ENCODE results near the gene SRGAP1.

The SRGAP1 gene

DNA sequence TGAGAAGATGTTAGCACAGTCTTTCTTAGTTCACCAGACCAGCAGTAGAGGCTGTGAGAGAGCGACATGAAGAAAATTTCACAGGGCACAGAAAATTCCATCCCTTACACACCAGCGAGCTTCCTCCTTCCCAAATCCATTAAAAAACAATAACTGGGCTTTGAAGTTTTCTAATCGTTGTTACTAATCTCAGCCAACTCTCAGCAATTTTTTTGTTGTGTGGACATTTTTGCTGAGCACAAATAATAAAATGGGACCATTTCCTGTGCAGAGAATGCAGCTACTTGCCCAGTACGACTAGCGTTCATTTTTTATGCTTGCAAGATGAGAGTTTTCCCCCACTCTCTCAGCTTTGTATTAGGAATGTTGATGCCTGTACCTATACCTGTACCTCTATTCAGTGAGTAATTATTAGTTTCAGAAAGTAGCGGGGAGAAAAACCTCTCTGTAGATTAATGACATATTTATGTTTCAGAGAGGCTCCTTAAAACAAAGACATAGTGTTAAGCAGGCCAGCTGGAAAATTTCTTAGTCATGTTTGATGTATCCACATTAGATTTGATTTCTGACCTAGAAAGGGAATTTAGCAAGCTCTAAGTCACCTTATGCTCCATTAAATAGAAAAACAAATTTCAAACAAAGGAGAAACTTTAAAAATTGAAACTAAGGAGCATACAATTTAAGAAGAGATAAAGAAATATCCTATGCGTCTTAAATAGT lies 146.5 kb downstream of the SRGAP1 start:
- Mint-ChIP-seq H3K9me3 (no peaks in the 10 kb centered on the region), H3K27ac (no peak overlapping the region), H3K4me3 (no peak overlapping the region), H3K27me3 (peaks cover 10% of the 10 kb centered on the region), H3K4me1 (ENCODE audit: low read depth) (no peaks in the 10 kb centered on the region), H3K36me3 (ENCODE audit: low read depth) (no peaks in the 10 kb centered on the region)

DNA sequence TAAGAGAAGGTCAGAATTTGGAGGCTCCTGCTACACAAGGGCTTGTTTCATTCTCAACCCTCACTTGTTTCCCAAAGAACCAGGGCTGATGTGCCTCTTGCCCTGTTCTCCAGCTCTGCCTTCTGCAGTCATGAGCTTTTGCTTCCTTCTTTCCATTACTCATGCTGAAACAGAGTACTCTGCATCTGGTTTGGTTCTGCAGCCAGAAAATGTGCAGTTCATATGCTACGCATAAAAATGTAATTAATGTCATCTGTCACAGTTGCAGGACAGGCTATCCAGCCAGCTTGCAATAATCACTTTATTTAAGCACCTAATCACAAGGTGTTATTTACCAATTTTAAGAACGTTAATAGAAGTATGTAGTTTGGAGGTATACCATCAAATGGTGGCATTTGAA lies 150.2 kb downstream of the SRGAP1 start:
- H3K27ac Mint-ChIP-seq, result no peak overlapping the region
- H3K36me3 Mint-ChIP-seq (ENCODE audit: low read depth), result no peaks in the 10 kb centered on the region
- H3K9me3 Mint-ChIP-seq, result no peaks in the 10 kb centered on the region
- peaks cover 14% of the 10 kb centered on the region for H3K27me3 Mint-ChIP-seq
- H3K4me1 Mint-ChIP-seq (ENCODE audit: low read depth), result no peaks in the 10 kb centered on the region
- H3K4me3 Mint-ChIP-seq, result no peak overlapping the region

DNA sequence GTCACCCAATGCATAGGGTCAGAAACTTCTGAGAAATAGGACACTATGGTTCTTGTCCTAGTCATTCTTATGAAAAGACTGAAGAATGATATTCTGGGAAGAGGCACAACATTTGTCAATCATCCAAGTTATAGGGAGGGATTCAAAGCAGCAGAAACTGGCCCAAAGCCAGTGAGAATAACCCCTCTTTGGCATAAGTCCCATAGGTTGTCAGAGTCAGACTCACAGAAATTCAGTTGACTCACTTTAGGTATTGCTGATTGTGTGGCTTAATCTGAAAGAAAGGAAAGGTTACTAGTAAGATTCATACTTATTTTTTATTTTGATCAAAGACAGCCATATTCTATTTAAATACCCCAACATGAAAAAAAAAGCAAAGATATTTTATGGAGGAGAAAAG lies 151.0 kb downstream of the SRGAP1 start:
- no peak overlapping the region for H3K27ac Mint-ChIP-seq
- H3K9me3 Mint-ChIP-seq, result no peaks in the 10 kb centered on the region
- H3K36me3 Mint-ChIP-seq (ENCODE audit: low read depth), result no peaks in the 10 kb centered on the region
- H3K27me3 Mint-ChIP-seq, result peaks cover 14% of the 10 kb centered on the region
- H3K4me3 Mint-ChIP-seq, result no peak overlapping the region
- no peaks in the 10 kb centered on the region for H3K4me1 Mint-ChIP-seq (ENCODE audit: low read depth)

DNA sequence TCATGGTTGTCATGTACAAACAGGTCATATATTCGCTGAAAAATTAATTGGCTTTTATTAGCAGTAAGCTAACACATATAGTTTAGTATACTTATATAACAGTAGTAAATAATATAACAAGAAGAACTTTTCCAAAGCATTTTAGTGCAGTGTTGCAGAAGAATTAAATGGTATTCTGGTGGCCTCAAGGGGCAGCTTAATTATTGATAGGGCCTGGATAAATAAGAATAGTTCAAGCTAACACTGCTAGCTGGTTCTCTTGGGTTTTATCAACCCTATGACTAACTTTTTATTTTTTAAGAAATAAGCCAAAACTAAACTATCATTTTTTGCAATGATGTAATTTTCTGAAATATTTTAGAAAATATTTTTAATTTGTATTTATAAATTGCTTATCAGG lies 152.1 kb downstream of the SRGAP1 start:
- no peak overlapping the region for H3K4me3 Mint-ChIP-seq
- peaks cover 17% of the 10 kb centered on the region for H3K27me3 Mint-ChIP-seq
- H3K27ac Mint-ChIP-seq, result no peak overlapping the region
- H3K4me1 Mint-ChIP-seq (ENCODE audit: low read depth), result no peaks in the 10 kb centered on the region
- H3K36me3 Mint-ChIP-seq (ENCODE audit: low read depth), result no peaks in the 10 kb centered on the region
- no peaks in the 10 kb centered on the region for H3K9me3 Mint-ChIP-seq

DNA sequence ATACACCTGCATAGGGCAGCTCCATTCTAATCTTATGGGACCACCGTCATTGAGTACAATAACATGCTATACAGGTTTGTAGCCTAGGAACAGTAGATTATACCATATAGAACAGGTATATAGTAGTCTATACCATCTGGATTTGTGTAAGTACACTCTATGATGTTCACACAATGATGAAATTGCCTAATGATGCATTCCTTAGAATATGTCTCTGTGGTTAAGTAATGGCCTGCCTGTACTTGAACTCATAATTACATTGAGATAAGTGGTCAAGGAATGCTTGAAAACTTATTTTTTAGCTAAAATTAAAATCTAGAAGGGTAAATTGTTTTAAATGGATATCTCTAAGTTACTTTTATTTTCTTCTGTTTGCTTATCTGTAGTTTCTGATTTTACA lies 152.7 kb downstream of the SRGAP1 start:
- Mint-ChIP-seq H3K4me1 (ENCODE audit: low read depth) (no peaks in the 10 kb centered on the region), H3K27me3 (peaks cover 17% of the 10 kb centered on the region), H3K27ac (no peak overlapping the region), H3K36me3 (ENCODE audit: low read depth) (no peaks in the 10 kb centered on the region), H3K4me3 (no peak overlapping the region), H3K9me3 (no peaks in the 10 kb centered on the region)

DNA sequence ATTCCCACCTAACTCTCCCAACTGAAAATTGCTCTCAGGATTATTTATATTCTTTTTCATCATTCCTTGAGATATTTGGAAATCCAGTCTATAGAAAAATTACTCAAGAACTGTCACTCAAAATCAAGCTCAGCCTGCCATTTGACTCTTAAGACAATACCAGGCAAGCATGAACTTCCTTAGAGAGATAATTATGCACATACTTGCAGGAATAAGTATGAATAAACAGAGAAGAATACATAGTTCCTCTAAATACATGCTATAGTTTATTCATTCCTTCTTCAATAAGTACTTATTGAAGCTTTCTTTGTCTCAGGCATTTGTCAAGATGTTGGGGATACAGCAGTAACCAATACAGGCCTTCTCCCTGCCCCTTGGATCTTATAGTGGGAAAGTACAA lies 154.1 kb downstream of the SRGAP1 start:
- H3K4me3 Mint-ChIP-seq, result no peak overlapping the region
- no peaks in the 10 kb centered on the region for H3K4me1 Mint-ChIP-seq (ENCODE audit: low read depth)
- peaks cover 17% of the 10 kb centered on the region for H3K27me3 Mint-ChIP-seq
- no peaks in the 10 kb centered on the region for H3K9me3 Mint-ChIP-seq
- H3K27ac Mint-ChIP-seq, result no peak overlapping the region
- H3K36me3 Mint-ChIP-seq (ENCODE audit: low read depth), result no peaks in the 10 kb centered on the region

DNA sequence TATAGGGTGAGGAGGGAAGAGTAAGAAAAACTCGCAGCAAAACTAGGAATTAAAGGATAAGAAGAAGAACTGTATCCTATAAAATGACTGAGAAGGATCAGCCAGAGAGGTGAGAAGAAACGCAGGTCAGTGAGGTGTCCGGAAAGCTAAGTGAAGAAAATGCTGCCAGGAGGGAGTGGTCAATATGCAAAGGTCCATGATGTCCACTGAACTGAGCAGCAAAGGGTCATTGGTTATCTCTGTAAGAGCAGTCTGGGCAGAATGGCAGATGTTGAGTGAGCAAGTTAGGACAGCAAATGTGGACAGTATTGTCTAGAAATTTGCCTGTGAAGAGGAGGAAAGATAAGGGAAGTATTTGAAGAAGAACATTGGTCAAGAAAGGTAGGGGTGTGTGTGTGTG lies 155.4 kb downstream of the SRGAP1 start:
- Mint-ChIP-seq H3K36me3 (ENCODE audit: low read depth) (no peaks in the 10 kb centered on the region), H3K4me1 (ENCODE audit: low read depth) (no peaks in the 10 kb centered on the region), H3K4me3 (no peak overlapping the region), H3K9me3 (no peaks in the 10 kb centered on the region), H3K27me3 (peaks cover 17% of the 10 kb centered on the region), H3K27ac (no peak overlapping the region)

DNA sequence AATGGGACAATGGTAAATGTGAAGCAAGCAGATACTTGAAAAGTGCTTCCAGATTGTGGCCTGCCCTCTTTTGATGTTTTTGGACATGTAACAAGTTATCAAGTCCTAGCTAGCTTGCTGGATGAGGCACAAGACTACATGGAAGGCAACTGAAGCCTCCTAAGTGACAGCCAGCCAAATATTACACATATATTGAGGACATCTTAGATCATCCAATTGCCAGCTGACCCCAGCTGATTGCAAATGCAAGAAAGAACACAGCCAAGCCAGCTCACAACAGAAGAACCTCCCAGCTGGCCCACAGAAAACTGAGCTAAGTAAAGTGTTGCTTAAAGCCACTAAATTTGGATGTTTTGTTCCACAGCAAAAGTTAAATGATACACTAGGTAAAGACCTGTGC lies 156.9 kb downstream of the SRGAP1 start:
- Mint-ChIP-seq H3K9me3 (no peaks in the 10 kb centered on the region), H3K4me1 (ENCODE audit: low read depth) (no peaks in the 10 kb centered on the region), H3K4me3 (no peak overlapping the region), H3K36me3 (ENCODE audit: low read depth) (no peaks in the 10 kb centered on the region), H3K27ac (no peak overlapping the region), H3K27me3 (peaks cover 14% of the 10 kb centered on the region)

DNA sequence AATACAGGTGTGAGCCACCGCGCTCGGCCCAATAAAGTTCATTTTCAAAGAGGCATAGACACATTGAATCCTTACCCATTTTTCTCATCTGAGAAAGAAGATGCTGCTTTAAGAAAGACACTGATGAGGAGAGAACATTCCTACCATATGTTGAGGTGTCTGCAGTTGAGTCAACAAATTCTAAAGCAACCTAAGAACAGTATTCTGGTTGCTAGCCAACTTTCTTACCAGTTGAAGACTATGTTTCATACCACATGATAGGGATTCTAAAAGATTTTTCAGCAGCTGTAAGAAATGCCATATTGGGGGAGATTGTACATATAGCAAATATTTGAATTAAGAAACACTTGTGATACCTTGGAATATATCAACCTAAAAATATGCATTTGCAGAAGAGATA lies 160.1 kb downstream of the SRGAP1 start:
- peaks cover 12% of the 10 kb centered on the region for H3K27me3 Mint-ChIP-seq
- H3K27ac Mint-ChIP-seq, result no peak overlapping the region
- no peak overlapping the region for H3K4me3 Mint-ChIP-seq
- H3K4me1 Mint-ChIP-seq (ENCODE audit: low read depth), result no peaks in the 10 kb centered on the region
- H3K9me3 Mint-ChIP-seq, result no peaks in the 10 kb centered on the region
- no peaks in the 10 kb centered on the region for H3K36me3 Mint-ChIP-seq (ENCODE audit: low read depth)

DNA sequence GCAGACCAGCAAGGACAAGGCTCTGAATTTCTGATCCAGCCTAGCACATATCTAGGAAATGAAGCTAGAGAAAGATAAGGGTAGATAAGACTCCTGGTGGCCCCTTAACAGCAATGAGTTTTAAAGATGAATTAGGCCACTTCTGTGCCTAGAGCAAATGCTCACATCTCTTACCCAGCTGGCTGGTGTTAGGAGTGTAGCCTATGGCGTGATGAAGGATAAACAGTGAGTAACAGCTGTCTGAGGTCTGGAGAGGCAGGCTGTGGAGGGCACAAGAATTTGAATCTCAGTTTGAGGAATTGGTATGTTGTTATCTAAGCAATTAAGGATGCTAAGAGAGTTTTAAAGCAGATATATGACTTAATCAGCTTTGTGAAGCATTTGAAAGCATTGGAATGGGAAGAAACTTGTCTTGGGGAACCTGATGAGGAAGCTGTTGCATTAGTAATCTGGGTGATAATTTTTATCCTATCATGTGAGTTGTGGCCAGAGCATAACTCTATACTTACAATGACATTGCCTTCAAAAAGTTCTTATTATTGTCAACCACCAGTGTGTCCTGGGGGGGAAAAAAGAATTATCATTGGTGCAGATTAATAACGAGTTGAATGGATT lies 161.8 kb downstream of the SRGAP1 start:
- H3K9me3 Mint-ChIP-seq, result no peaks in the 10 kb centered on the region
- H3K36me3 Mint-ChIP-seq (ENCODE audit: low read depth), result no peaks in the 10 kb centered on the region
- H3K4me1 Mint-ChIP-seq (ENCODE audit: low read depth), result no peaks in the 10 kb centered on the region

DNA sequence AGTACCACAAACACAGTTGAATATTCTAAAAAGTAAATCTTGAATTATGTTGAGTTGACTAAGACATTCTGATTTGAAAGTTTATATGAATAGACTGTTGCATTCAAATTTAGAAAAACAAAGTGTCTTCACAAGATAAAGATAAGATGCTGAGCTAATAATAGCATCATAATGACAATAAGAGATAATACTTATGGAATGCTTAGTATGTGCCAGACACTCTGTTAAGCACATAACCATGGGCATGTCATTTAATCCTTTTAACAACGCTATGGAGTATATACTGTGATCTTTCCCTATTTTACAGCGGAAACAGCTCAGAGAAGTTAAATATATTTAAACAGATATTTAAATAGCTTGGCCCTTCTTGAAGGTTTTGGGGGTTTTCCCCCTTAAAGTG lies 163.4 kb downstream of the SRGAP1 start:
- Mint-ChIP-seq H3K36me3 (ENCODE audit: low read depth) (no peaks in the 10 kb centered on the region), H3K4me1 (ENCODE audit: low read depth) (no peaks in the 10 kb centered on the region), H3K4me3 (no peak overlapping the region), H3K9me3 (no peaks in the 10 kb centered on the region), H3K27ac (no peak overlapping the region), H3K27me3 (peaks cover 4% of the 10 kb centered on the region)

More for the DNA sequence above, 161.8 kb downstream of the SRGAP1 start:
- no peak overlapping the region for H3K27ac Mint-ChIP-seq
- H3K27me3 Mint-ChIP-seq, result peaks cover 4% of the 10 kb centered on the region
- no peak overlapping the region for H3K4me3 Mint-ChIP-seq

DNA sequence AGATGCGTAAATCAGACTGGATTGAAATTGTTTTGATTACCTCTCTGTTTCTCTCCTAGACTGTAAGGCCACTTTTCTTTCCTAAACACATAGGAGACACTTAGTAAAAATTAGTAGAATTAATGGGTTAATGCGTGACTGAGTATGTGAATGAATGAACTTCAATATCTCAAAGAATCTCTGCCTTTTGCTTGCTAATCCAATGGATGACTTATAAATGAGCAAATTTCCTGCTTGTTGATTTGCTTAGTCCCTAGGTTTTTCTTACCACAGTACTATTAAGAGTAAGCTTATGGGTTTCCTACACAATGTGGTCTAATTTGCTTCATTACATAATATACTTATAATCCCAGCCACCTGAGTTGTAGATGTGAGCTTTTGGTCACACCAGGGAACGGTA lies 164.1 kb downstream of the SRGAP1 start:
- no peaks in the 10 kb centered on the region for H3K4me1 Mint-ChIP-seq (ENCODE audit: low read depth)
- H3K36me3 Mint-ChIP-seq (ENCODE audit: low read depth), result no peaks in the 10 kb centered on the region
- peaks cover 4% of the 10 kb centered on the region for H3K27me3 Mint-ChIP-seq
- no peak overlapping the region for H3K27ac Mint-ChIP-seq
- H3K9me3 Mint-ChIP-seq, result no peaks in the 10 kb centered on the region
- H3K4me3 Mint-ChIP-seq, result no peak overlapping the region

DNA sequence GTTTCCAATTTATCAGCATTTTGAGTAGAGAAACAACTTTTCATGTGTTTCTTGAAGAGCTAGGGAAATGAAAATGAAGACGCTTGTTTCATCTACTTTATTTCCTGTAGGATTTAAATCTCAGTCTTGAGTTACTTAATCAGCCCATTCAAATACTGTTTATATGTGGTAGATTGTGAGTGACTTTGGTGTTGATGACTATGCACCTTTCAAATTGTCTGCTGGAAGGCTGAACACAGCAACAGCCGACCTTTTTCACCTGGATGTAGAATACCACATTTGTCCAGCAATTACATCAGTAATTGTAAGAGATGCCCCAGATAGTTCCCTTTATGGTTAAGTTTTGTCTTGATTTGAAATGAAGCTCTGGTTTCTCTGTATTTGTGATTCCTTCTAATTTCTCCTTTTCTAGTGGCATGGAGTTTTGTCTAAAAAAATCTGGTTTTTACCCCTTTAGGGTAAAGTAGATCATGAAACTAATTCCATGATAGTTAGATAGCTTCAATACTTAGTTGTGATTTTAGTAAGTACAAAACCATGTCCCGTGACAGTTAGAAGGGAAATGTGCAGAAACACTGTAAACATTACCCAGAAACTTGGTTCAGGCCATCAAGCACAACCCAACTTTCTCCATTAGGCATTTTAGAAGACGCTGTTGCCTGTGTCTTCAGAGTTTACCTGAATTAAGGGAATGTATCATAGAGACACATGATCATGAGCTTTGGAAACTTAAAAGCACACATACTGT lies 165.0 kb downstream of the SRGAP1 start:
- Mint-ChIP-seq H3K36me3 (ENCODE audit: low read depth) (no peaks in the 10 kb centered on the region), H3K9me3 (no peaks in the 10 kb centered on the region), H3K27ac (no peak overlapping the region), H3K4me1 (ENCODE audit: low read depth) (no peaks in the 10 kb centered on the region), H3K4me3 (no peak overlapping the region), H3K27me3 (peaks cover 4% of the 10 kb centered on the region)

DNA sequence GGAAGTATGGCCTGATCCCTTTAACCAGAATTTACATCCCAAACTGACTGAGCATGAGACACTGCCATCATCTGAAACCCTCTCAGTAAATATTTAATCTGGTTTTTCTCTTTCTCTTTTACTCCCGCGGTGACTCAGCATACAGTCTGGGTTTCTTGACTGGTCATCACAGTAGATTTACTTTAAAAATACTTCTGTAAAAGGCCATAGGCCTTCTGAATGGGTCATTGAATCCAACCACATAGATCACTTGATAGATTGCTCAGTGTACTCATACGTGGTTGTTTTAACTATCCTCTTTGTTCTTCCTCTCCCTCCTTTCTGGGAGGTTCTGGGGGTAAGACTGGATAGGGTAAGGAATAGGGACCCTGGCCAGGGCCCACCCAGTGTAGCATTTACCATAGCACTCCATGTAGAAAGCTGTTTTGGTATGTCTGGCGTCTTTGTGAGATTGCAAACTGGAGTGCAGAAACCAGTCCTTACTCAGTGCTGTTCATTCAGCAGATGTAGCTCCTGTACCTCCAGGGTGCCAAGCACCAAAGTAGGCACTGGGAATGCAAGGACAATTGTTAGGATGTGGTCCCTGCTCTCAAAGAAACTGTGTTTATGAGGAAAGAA lies 165.7 kb downstream of the SRGAP1 start:
- Mint-ChIP-seq H3K36me3 (ENCODE audit: low read depth) (no peaks in the 10 kb centered on the region), H3K9me3 (no peaks in the 10 kb centered on the region), H3K4me1 (ENCODE audit: low read depth) (no peaks in the 10 kb centered on the region), H3K4me3 (no peak overlapping the region), H3K27me3 (peaks cover 4% of the 10 kb centered on the region), H3K27ac (no peak overlapping the region)

DNA sequence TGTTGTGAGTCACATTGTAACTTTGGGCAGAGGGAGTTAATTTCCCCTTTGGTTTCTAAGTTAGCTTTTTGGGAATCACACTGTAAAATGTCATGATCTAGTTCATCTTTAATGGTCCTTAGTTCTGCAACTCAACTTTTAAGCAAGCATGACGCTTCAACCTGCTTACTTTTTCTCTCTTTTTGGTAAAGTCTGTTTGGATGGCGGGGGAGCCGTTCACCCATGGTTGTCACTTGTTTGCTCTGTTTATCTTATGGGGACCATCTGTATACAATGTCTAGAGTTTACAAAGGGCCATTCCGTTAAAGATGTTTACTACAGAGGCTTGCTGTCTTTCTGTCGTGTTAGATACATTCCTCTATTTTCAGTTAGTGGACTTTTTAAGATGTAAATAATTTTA lies 172.0 kb downstream of the SRGAP1 start:
- no peaks in the 10 kb centered on the region for H3K9me3 Mint-ChIP-seq
- no peaks in the 10 kb centered on the region for H3K36me3 Mint-ChIP-seq (ENCODE audit: low read depth)
- no peaks in the 10 kb centered on the region for H3K4me1 Mint-ChIP-seq (ENCODE audit: low read depth)
- H3K27ac Mint-ChIP-seq, result no peak overlapping the region
- H3K4me3 Mint-ChIP-seq, result no peak overlapping the region
- no peaks in the 10 kb centered on the region for H3K27me3 Mint-ChIP-seq
